PC-3 (cell line): Measurements from ENCODE around the gene PRSS12.

Experiments
- EZH2 ChIP-seq: fragments of 300-600 bp; sonication (generic); IDR thresholded peaks from one replicate; pipeline ENCODE4 v1.6.1; 2017; ENCODE audit warnings: antibody characterized with exemption, mild to moderate bottlenecking, low read length; ENCODE audit not compliant: unreplicated experiment
- EZH2phosphoT487 ChIP-seq: fragments of 300-600 bp; sonication (generic); IDR thresholded peaks from 2 replicates; pipeline ENCODE4 v1.6.1; 2018; ENCODE audit warnings: mild to moderate bottlenecking, antibody characterized with exemption, low read length, borderline replicate concordance
- TF ChIP-seq, protein P1 (sequence below): fragments of 300-600 bp; sonication (generic); conservative IDR thresholded peaks from 2 replicates; pipeline ENCODE4 v1.5.1; 2017; ENCODE audit warnings: antibody characterized with exemption, low read depth, mild to moderate bottlenecking, low read length

- TF ChIP-seq, protein P1, sequence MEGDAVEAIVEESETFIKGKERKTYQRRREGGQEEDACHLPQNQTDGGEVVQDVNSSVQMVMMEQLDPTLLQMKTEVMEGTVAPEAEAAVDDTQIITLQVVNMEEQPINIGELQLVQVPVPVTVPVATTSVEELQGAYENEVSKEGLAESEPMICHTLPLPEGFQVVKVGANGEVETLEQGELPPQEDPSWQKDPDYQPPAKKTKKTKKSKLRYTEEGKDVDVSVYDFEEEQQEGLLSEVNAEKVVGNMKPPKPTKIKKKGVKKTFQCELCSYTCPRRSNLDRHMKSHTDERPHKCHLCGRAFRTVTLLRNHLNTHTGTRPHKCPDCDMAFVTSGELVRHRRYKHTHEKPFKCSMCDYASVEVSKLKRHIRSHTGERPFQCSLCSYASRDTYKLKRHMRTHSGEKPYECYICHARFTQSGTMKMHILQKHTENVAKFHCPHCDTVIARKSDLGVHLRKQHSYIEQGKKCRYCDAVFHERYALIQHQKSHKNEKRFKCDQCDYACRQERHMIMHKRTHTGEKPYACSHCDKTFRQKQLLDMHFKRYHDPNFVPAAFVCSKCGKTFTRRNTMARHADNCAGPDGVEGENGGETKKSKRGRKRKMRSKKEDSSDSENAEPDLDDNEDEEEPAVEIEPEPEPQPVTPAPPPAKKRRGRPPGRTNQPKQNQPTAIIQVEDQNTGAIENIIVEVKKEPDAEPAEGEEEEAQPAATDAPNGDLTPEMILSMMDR, result no peak
- TF ChIP-seq EZH2phosphoT487 (no peak), EZH2 (no peak)
These were observed 61.9 kb downstream of the PRSS12 start for GRCh38 chr4:118290951-118291350.
